DMS114 treated with DMSO at 0.1 percent for 48 hours (cell line): ENCODE measurements around the gene GTF3C1.

Experiments used
- DNase-seq: peaks from one replicate; lab custom pipeline; 2025; ENCODE audit not compliant: unreplicated experiment; lab: John Stamatoyannopoulos, UW

Gene GTF3C1

DNA sequence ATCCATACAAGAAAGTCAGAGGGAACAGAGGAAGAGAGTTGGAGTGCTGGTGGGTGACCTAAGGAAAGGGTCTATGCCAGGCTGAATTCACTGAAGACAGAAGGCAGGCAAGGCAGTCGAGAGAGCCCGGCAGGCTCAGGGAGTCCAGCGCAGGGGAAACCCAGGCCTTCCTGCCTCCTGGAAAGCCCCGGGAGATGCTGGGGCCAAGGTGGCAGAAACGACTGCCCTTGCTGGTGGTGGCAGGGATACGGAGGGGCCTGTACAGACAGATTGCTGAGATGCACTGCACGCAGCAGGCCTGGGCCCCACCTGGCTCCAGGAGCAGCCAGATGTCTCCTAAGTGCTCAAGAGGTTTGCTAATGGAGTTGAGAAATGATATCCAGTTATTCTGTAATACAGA lies 59.8 kb downstream of the GTF3C1 start:
- DNase-seq: no peak

DNA sequence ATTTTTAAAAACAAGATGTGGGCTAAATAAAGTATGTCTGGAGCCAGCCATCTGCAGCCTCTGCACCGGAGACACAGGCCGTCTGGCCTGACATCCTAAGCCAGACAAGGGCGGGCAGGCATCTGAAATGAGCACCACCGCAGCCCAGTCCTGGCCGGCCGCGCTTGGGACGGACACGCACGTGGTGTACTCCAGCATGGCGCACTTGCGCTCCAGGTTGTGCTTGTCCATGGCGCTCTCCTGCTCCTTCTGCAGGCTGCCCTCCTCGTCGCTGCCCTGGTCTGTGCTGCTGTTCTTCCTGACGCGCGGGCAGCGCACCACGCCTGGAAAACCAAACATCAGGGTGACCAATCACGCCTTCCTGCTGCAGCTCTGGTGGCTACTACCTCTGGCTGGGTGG lies 60.3 kb downstream of the GTF3C1 start:
- no peak for DNase-seq

DNA sequence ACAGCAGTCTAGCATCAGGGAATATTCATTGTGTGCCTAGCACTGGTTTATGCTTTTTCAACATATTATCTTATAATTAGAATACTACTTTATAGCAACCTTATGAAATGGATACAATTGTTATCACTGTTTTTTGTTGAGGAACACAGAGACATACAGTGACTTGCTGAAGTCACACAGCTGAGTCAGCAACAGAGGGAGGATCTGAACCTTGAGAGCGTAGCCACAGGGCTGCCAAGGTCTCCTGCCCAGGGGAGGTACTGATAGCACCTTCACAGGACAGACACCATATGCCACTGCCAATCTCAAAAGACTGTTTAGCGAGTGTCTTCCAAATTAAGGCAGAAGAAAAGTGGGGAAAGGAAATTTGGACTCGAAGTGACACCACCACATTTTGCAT lies 63.0 kb downstream of the GTF3C1 start:
- no peak for DNase-seq

DNA sequence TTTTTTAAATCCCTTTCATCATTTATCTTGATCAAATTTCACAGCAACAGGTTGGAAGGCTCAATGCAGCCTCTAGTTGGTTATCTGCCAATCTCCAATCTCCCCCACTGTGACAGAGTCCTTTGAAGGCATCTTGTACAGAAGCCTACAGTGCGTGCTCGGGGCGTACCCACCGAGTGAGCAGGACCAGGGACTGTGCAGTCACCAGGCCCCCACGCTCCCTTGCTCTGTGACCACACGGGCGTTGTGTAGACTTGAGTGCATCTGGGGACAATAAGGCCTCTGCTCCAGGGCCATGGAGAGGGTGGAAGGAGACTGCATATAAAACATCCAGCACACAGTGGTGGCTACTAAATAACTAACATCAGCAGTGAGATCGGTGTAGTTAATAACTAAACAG lies 63.4 kb downstream of the GTF3C1 start:
- DNase-seq: no peak

DNA sequence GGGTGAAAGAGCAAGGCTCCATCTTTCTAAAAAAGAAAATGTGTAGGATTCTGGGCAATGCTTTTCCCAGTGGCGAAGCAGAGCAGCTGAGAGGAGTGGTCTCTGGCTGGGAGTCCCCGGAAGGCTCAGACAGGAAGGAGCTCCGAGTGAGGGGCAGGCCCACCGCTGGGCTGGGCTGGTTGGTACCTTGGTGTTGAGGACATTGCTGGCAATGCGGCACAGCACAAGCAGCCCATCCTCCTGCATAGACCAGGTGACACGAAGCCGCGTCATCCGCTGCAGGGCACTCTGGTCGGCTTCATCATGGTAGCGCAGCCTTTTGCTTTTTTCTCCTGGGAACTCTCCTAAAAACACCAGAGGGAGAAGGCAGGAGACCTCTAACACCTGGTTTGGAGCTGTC lies 63.9 kb downstream of the GTF3C1 start:
- no peak for DNase-seq

DNA sequence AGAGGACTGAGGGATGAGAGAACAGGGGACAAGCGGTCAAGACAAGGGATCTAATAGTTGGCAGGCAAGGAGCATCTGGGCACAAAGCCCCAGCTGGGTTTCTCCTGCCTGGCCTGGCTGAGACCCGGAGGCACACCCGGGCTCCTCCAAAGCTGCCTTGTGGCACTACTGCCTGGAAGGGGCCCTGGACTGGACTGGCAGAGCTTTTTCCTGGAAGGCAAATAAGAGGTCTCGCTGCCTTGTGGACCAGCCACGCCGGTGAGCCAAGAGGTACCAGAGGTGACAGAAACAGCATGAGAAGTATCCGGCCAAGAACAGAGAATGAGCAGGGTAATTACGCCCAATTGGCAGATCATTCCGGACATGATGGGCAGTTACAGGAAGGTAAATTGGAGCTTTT lies 64.6 kb downstream of the GTF3C1 start:
- DNase-seq: no peak

DNA sequence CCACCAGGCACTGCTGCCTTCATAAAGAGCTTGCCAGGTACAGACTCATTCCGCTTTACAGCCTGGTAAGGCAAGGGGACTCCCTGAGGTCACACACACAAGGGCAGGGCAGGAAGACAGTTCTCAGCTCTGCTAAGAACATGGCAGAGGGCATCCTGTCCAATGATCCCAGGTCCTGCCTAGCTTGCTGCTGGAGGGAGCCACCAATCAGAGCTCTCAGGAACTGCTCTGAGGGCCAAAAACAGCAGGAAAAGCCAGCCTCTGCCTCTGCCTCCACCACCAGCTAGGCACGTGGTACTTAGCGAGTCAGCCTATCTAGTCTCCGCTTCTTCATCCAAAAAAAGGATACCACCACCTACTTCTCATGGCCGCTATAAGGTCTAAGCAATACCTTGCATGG lies 66.1 kb downstream of the GTF3C1 start:
- DNase-seq: no peak

DNA sequence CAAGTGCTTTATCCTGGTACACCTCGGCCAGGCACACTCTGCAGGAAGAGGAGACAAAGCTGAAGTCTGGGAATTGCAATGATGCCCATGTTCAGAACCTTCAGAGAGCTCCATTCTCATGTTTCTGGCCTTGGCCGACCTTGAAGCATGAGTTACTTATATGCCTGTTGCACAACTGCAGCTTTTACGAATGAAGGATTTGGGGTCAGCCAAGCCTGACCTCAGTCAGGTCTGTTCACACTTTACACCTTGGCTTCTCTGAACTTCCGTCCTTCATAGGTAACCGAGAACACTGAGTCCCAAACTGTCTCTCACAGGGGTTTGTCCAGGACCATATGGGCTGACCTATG lies 66.7 kb downstream of the GTF3C1 start:
- no peak for DNase-seq

DNA sequence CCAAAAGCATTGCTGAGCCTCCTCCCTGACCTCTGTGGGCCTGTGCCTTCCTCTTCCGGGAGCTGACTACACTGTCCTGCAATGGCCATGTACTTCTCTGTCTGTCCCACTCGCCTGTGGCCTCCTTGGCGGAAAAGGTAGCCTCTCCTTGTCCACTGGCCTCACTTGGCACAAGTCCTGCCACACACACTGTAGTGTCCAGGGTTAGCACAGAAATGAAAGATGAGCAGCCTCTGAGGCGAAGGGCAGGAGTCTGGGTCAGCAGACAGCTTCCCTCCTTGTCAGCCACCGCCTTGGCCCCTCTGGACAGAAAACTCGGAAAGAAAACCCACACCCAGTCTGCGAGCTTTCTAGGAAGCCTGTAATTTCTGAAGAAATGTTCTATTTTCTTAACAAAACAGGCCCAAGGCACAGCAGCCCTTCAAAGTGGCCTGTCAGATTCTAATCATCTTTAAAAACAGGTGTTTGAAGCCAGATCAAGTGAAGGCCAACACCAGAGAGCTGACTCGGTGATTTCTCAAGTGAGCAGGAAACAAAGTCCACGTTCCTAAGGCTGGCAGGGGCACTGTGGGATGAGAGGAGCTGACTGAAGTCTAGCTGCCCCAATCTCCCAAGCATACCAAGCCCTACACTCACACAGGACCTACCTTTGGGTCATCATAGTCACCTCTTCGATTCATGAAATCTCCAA lies 67.2 kb downstream of the GTF3C1 start:
- DNase-seq: no peak

DNA sequence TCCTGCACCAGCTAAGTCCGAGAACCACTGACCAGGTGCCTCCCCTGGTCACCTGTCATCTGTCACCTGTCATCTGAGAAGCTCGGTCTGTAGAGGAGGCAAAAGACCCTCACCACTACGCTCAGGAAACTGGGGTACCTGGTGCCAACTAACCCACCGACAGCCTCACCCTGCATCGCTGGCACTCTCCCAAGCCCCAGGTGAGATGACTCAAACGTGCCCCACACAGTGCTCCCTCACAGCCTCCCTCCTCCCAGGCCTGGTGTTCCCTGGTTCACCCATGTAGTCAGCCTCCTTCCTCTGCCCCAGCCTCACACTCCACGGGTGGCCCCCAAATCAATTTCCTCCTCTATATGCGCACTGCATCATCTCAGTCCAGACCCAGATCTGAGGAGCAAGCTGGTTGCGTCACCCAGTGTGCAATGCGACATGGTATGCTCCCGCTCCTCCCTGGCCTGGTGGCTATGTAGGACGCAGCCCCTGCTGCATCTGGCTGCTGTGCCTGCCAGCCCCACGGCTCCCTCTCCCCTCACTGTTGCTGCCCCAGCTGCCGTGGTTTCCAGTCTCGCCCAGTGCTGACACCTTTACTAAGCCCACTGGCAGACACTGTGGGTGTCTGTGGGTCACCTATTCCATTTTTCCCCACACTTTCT lies 68.3 kb downstream of the GTF3C1 start:
- no peak for DNase-seq

DNA sequence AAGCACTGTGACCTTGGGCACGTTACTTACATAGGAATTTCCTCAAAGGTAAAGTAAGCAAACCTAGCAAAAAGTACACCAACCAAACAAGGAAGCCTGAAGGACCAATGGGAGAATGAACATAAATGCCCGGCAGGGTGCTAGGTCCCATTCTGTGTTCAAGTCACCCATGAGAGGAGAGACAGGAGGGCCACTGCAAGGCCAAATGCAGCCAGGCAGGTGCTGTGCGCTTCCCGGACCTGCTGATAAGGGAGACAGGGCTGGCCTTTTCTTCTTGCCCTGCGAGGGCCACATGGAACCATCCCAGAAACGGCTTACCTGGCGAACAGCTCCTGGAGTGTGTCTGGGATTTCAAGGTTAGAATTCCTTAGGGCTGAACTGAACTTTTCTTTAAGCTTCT lies 69.0 kb downstream of the GTF3C1 start:
- DNase-seq: no peak

DNA sequence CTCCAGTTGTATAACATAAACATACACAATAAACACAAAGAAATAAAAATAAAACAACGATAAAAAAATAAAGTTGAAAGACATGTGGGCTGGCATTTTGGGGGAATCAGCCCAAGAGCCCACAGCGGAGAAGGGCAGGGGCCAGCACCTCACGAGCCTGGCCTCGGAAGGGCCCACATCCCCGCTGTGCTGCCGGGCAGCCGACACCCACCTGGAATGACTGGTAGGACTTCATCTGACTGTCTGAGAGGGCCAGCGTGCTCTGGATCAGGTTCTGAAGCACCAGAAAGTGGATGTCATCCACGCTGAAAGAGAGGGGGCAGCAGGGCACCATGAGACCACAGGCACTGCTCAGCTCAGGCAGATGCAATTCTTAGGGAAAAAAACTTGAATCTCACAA lies 73.5 kb downstream of the GTF3C1 start:
- no peak for DNase-seq

DNA sequence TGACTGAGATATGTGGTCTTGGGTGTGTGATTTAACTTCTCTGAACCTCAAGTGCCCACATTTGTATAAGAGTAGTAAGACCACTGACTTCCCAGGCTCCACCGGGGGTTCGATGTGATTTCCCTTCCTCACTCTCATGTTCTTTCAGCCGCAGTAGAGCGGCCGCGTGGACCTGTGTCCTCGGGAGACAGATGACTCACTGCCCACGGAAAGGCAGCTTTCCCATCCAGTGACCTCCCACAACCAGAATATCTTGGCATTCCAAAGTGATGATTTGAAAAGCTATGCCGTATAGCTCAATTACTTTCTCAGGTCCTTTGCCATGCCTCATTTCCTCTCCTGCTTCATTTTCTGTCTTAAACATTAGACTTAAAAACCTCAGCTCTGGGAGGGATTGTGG lies 74.2 kb downstream of the GTF3C1 start:
- no peak for DNase-seq

DNA sequence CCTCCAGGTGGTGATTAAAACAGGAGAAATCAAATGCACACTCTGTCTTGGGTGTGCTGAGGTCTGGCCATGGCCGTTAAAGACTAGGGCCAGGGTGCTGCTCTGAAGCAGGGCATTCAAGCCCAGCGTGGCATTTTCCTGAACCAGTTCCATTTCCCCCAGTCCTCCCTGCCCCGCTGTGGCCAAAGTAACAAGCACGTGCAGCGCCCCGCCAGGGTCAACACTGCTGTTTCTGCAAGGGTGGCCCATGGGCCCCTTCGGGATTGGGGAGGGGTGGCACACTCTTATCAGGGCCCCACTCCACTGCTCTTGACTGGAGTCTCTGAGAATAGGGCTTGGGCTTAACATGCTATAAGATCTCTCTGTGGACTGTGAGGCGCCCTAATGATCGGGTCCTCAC lies 74.8 kb downstream of the GTF3C1 start:
- no peak for DNase-seq

DNA sequence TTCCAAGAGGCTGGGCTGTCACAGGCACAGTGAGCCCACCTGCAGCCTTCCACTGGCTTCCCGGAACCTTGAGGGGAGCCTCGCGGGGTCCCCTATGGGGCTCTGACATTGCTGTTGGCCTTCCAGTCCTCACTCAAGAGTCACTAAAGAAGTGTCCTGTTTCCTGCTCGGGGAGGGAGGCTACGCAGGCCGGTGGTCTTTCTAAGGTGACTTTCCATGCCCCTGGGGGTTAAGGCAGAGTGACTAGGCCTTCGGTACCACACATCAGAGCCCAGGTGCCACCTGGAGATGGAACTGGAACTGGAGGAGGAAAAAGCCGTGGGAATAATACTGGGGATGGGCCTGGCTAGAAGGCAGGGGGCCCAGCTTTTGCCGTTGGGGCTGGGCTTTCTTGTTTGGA lies 75.7 kb downstream of the GTF3C1 start:
- DNase-seq: no peak

DNA sequence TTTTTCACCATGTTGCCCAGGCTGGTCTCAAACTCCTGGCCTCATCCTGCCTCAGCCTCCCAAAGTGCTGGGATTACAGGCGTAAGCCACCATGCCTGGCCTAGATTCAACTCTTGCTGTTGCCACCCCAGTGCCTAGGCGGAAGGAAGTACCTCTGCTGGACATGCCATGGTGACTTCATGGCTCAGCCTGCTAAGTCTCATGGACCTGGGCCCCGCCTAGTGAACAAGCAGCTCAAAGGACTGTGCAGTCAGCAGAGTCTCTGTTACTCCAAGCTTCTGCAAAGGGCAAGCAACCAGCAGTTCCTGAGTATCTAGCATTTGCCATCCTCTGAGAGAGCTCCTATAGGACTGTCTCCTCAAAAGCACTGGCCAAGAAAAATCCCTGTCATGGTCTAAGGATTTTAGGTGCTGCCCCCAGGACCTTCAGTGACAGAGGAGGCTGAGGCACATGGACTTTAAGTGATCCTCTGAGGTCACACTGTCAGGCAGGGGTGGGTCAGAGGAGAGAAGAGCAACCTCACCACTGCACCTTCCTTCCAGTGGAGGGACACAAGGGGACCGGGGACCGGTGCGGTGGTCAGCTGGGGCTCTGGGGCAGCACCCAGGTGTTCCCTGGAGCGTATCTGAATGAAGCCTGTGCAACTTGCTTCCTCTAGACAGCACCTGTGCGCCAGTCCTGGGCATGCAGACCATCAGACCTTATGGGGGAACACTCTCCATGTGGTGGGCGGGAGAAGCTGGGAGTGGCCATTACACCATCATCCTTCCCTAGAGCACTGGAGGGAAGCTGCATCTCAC lies 76.4 kb downstream of the GTF3C1 start:
- DNase-seq: no peak

DNA sequence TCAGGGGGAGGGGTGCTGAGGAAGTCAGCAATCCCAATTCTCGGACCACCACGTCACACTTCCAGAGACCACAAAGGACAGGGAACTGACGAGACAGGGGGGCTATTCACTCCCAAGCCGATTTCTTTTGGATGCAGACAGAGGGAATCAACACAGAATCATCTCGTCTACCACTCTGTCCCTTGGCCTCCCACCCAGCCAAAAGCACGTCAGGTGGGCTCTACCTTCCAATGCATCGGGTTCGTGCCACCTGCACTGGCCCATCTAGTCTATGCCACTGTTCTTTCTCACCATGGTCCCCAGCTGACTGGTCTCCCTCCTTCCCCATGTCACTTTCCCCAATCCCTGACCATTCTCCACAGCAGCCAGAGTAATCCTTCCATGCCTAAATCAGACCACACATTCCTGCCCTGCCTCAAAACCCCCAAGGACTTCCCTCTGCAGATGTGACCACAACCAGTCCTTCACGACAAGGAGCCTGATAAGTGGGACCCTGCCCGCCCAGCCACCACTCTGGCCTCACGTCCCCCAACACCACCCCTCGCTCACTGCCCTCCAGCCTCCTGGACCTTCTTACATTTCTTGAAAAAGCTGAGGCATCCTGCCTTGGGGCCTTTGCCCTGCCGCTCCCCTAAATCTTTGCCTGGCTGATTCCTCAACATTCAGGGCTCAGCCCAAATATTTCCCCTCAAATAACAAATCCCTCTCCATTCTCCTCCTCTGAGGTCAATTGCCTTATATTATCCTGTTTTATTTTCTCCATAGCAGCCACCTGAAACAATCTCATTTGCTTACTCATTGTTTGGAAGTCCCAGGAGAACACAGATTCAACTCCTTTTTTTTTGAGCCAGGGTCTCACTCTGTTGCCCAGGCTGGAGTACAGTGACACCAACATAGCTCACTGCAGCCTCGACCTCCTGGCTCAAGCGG lies 77.4 kb downstream of the GTF3C1 start:
- no peak for DNase-seq

DNA sequence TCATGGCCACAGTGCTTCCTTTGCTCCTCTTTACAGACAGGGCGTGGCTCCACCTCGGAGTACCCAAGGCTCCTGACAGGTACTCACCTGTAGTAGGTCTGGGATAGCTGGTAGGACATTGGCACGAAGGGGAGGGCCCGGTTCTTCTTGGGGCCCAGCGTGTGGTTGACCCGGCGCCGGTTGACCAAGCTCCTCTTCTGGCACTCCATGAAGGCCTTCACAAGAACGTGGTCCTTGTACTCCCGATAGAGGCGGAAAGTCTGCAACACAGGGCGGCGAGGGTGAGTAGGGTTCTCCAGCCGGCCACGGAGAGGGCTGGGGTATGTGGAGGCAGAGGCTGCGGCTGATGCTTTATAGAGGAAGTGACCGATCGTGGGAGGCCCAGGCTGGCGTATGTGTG lies 78.1 kb downstream of the GTF3C1 start:
- no peak for DNase-seq

DNA sequence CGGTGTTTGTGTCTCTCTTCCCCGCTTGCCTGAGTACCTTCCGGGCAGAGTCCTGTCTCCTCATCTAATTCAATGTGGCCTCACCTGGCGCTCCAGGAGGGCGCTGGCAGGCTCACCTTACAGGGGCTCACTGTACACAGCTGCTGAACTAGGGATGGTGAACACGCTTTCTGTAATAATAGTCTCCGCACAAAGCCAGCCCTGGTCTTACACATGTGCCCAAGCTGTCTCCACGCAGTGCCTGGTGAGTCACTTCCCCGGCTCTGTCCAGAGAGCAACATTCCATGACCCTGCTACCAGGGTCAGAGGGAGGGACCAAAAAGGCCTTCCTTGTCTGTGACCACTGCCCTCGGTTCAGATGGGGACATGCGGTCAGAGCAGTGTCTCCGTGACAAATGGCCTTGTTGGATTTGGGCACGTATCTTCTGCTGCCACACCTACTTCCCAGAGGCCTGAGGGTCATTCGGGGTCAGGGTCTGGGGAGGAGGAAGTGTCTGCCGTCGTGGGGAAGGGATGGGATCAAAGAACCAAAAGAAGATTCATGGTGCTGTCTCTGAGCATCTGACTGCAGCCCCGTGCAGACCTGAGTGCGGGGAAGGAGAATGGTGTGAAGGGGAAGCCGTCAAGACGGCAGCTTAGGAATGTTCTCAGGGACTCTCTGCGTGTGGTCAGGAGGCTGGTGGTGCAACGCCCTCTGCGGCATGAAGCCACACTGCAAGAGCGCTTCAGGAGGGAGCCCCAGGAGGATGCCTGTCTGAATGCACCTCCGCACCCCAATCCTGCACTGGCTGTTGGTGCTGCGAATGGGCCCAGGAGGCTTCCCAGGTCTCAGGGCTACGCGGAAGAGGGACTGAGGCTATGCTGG lies 78.9 kb downstream of the GTF3C1 start:
- DNase-seq: no peak

DNA sequence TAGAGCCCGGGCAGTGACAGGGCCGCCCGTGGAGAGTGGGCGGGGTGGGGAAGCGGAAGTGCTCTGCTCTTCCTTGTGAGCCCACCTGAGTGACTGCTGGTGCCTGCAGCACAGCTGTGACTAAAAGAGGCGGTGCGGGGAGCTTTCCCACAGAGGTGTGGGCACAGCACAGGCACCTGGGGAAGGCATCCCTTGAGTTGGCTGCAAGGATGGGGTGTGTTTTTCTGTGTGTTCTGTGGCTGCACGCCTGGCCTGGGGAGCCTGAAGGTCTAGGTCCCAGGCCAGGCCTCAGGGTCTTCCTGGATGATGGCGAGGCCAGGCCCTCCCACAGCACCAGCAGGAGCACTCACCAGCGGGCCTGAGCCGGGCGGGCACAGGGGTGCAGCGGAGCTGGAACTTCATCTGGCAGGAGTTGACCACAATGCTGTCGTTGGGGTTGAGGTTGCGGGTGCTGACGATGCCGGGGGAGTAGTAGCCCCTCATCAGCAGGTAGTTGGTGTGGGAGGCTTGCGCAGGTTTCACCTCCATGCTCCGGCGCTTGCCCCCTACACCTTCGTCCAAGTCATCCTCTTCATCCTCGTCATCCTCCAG lies 80.7 kb downstream of the GTF3C1 start:
- DNase-seq: no peak
